ENCODE measurements around the gene PC. TPM values are rescaled to one million over a fixed set of nuclear protein-coding genes. Genes with fewer than 3 reads are reported as not detected.

The PC gene
- total and polyA plus RNA-seq, 2 experiments from 2014 or later, result 47.4 to 78.1 TPM

- no peaks in the 10 kb centered on the region for H4K20me1 ChIP-seq (ENCODE audit: insufficient read depth, poor library complexity, severe bottlenecking)
- H3K79me2 ChIP-seq, result peaks cover 11% of the 10 kb centered on the region
- H3K27ac ChIP-seq, result no peak overlapping the region
- no peaks in the 10 kb centered on the region for H3K27me3 ChIP-seq
- H3K4me2 ChIP-seq, result no peak overlapping the region
- TF ChIP-seq EZH2 (IDR thresholded peaks at IDR 0.05; ENCODE audit: borderline replicate concordance) (no peak), CTCF (IDR thresholded peaks at IDR 0.05; ENCODE audit: poor library complexity) (no peak), EZH2phosphoT487 (IDR thresholded peaks at IDR 0.05; ENCODE audit: low read depth, severe bottlenecking, unreplicated experiment) (no peak)
- H2AFZ ChIP-seq, result no peak overlapping the region
- H3K4me3 ChIP-seq, result no peak overlapping the region
- no peaks in the 10 kb centered on the region for H3K9me3 ChIP-seq (ENCODE audit: low read depth)
- no peaks in the 10 kb centered on the region for H3K9me2 ChIP-seq (replicated peaks; ENCODE audit: insufficient read depth)
- H3K36me3 ChIP-seq (replicated peaks; ENCODE audit: insufficient read depth, low read depth), result no peaks in the 10 kb centered on the region
- WGBS (ENCODE audit: low lambda C conversion rate, missing lambda C conversion rate), result 96% methylated on average over 8 of the region's 8 CpGs
- no peak for DNase-seq (ENCODE audit: low spot score)
- peaks cover 21% of the 10 kb centered on the region for H3K4me1 ChIP-seq (ENCODE audit: insufficient read depth)
These were observed 49.0 kb downstream of the PC start for GRCh38 chr11:66909181-66909580.

GRCh38 chr11:66907751-66908630 is 50.2 kb downstream of the PC start:
- no peaks in the 10 kb centered on the region for H3K27me3 ChIP-seq
- WGBS (ENCODE audit: low lambda C conversion rate, missing lambda C conversion rate), result 70% methylated on average over 9 of the region's 9 CpGs
- peaks cover 11% of the 10 kb centered on the region for H3K79me2 ChIP-seq
- H3K36me3 ChIP-seq (replicated peaks; ENCODE audit: insufficient read depth, low read depth), result no peaks in the 10 kb centered on the region
- no peak overlapping the region for H3K4me3 ChIP-seq
- peak overlapping the region; percentile 71 for H3K27ac ChIP-seq
- H3K9me3 ChIP-seq (ENCODE audit: low read depth), result no peaks in the 10 kb centered on the region
- peaks cover 22% of the 10 kb centered on the region for H3K4me1 ChIP-seq (ENCODE audit: insufficient read depth)
- DNase-seq (ENCODE audit: low spot score), result no peak
- H4K20me1 ChIP-seq (ENCODE audit: insufficient read depth, poor library complexity, severe bottlenecking), result no peaks in the 10 kb centered on the region
- H2AFZ ChIP-seq, result no peak overlapping the region
- TF ChIP-seq CTCF (IDR thresholded peaks at IDR 0.05; ENCODE audit: poor library complexity) (no peak), EZH2phosphoT487 (IDR thresholded peaks at IDR 0.05; ENCODE audit: low read depth, severe bottlenecking, unreplicated experiment) (no peak), EZH2 (IDR thresholded peaks at IDR 0.05; ENCODE audit: borderline replicate concordance) (no peak)
- no peaks in the 10 kb centered on the region for H3K9me2 ChIP-seq (replicated peaks; ENCODE audit: insufficient read depth)
- peak overlapping the region; percentile 21 for H3K4me2 ChIP-seq

GRCh38 chr11:66906061-66906733 is 52.0 kb downstream of the PC start:
- Histone ChIP-seq H3K79me2 (peaks cover 11% of the 10 kb centered on the region), H3K9me2 (replicated peaks; ENCODE audit: insufficient read depth) (no peaks in the 10 kb centered on the region), H3K27ac (peak overlapping the region; percentile 86), H3K36me3 (replicated peaks; ENCODE audit: insufficient read depth, low read depth) (no peaks in the 10 kb centered on the region), H3K27me3 (no peaks in the 10 kb centered on the region), H3K9me3 (ENCODE audit: low read depth) (no peaks in the 10 kb centered on the region), H2AFZ (no peak overlapping the region), H3K4me1 (ENCODE audit: insufficient read depth) (peaks cover 22% of the 10 kb centered on the region), H3K4me3 (no peak overlapping the region), H3K4me2 (peak overlapping the region; percentile 21), H4K20me1 (ENCODE audit: insufficient read depth, poor library complexity, severe bottlenecking) (no peaks in the 10 kb centered on the region)
- TF ChIP-seq CTCF (IDR thresholded peaks at IDR 0.05; ENCODE audit: poor library complexity) (no peak), EZH2phosphoT487 (IDR thresholded peaks at IDR 0.05; ENCODE audit: low read depth, severe bottlenecking, unreplicated experiment) (no peak), EZH2 (IDR thresholded peaks at IDR 0.05; ENCODE audit: borderline replicate concordance) (no peak)
- no peak for DNase-seq (ENCODE audit: low spot score)
- WGBS (ENCODE audit: low lambda C conversion rate, missing lambda C conversion rate), result 60% methylated on average over 14 of the region's 14 CpGs

Measured in hepatocyte (in vitro differentiated cells).